Fibroblast of lung (primary cell): ENCODE data around the gene FBXO33. TPM values are rescaled to one million over a fixed set of nuclear protein-coding genes. Genes with fewer than 3 reads are reported as not detected.

Experiments
- DNase-seq, 2 donors: peaks; one replicate each; pipeline versions ENCODE4 v3.0.0 to v3.0.0-alpha.2; 2010; ENCODE audit warnings: low read depth in 2 of 2
- H2AFZ ChIP-seq: 2 replicates; pipeline ENCODE4 v1.5.1; 2012; ENCODE audit warnings: low read length, control low read depth, inconsistent platforms
- H3K27ac ChIP-seq: 2 replicates; pipeline ENCODE4 v1.5.1; 2011; ENCODE audit warnings: low read length, control low read depth; ENCODE audit not compliant: insufficient read depth
- H3K27me3 ChIP-seq: 2 replicates; pipeline ENCODE4 v1.5.1; 2011; ENCODE audit warnings: mild to moderate bottlenecking, low read length; ENCODE audit not compliant: control insufficient read depth, insufficient read depth
- H3K36me3 ChIP-seq: 2 replicates; pipeline ENCODE4 v1.5.1; 2011; ENCODE audit warnings: low read length; ENCODE audit not compliant: control insufficient read depth, insufficient read depth
- H3K4me1 ChIP-seq: 2 replicates; pipeline ENCODE4 v1.5.1; 2011; ENCODE audit warnings: low read length; ENCODE audit not compliant: control insufficient read depth, insufficient read depth; ENCODE audit errors: extremely low read depth
- H3K4me2 ChIP-seq: 2 replicates; pipeline ENCODE4 v1.5.1; 2011; ENCODE audit warnings: low read length, control low read depth; ENCODE audit not compliant: insufficient read depth; ENCODE audit errors: extremely low read depth
- H3K4me3 ChIP-seq, 4 experiments: fragments of 200-600 bp in 1 of 4; sonication (generic) in 1 of 4; replicated peaks in 1 of 4; 2 replicates each; pipeline ENCODE4 v1.5.1; 2011 to 2016; ENCODE audit warnings: low read length in 4 of 4, low read depth in 3 of 4, mild to moderate bottlenecking in 3 of 4, control low read depth in 2 of 4, inconsistent platforms in 1 of 4, mixed read lengths in 1 of 4; ENCODE audit not compliant: insufficient read depth in 1 of 4; ENCODE audit errors: control extremely low read depth in 1 of 4
- H3K79me2 ChIP-seq: 2 replicates; pipeline ENCODE4 v1.5.1; 2012; ENCODE audit warnings: mild to moderate bottlenecking, low read length, inconsistent platforms; ENCODE audit not compliant: control insufficient read depth, insufficient read depth
- H3K9ac ChIP-seq: 2 replicates; pipeline ENCODE4 v1.5.1; 2011; ENCODE audit warnings: mild to moderate bottlenecking, low read length, control low read depth; ENCODE audit not compliant: insufficient read depth
- H3K9me3 ChIP-seq: 2 replicates; pipeline ENCODE4 v1.5.1; 2012; ENCODE audit warnings: low read depth, low read length; ENCODE audit not compliant: control insufficient read depth, insufficient read depth
- H4K20me1 ChIP-seq: 2 replicates; pipeline ENCODE4 v1.5.1; 2011; ENCODE audit warnings: low read length; ENCODE audit not compliant: control insufficient read depth, insufficient read depth; ENCODE audit errors: extremely low read depth
- EZH2 ChIP-seq: IDR thresholded peaks from 2 replicates; pipeline ENCODE4 v1.5.1; 2012; ENCODE audit warnings: low read length, control low read depth, mild to moderate bottlenecking; ENCODE audit errors: missing control alignments
- polyA minus RNA-seq: library from RNA; depleted of rRNA, polyadenylated mRNA; stranded (reverse); fragments of >200 nt; gene quantifications from 2 replicates; pipeline ENCODE4 v1.2.3, GENCODE V29; 2011; ENCODE audit warnings: low replicate concordance
- polyA plus RNA-seq, 2 donors: library from polyadenylated mRNA; depleted of rRNA in 1 of 2; stranded (reverse) in 1 of 2; unstranded in 1 of 2; fragments of >200 nt; gene quantifications; 2 replicates each; pipeline ENCODE4 v1.2.1, GENCODE V29; 2011 to 2012; ENCODE audit warnings: missing spikeins in 1 of 2
- total RNA-seq: library from RNA; depleted of rRNA; stranded (reverse); fragments of >200 nt; gene quantifications from 2 replicates; pipeline ENCODE4 v1.2.1, GENCODE V29; 2014
- TF ChIP-seq, protein P1 (sequence below), 2 donors: IDR thresholded peaks in 1 of 2; conservative IDR thresholded peaks in 1 of 2; 1 replicate in 1 of 2; 2 replicates in 1 of 2; pipeline ENCODE4 v1.5.1; 2011 to 2012; ENCODE audit warnings: low read length in 2 of 2, control low read depth in 1 of 2, inconsistent platforms in 1 of 2, low read depth in 1 of 2, mild to moderate bottlenecking in 1 of 2

Gene FBXO33, protein sequence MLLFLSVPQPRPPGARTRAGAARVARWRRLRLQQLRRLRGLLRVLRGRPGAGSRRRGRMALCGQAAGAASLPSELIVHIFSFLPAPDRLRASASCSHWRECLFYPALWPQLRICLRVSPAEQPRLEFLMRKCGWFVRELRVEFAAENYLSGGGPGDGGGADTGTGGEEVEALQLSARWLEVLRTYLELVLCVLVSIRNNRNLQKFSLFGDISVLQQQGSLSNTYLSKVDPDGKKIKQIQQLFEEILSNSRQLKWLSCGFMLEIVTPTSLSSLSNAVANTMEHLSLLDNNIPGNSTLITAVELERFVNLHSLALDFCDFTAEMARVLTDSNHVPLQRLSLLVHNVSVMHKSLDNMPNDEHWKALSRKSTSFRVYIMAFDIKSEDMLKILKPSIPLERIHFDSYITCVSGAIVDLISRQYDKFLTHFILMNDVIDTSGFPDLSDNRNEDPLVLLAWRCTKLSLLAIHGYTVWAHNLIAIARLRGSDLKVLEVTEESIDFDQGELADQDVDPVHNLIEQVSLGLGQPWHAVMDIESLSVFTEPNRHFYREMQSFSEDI
- total RNA-seq (16.3 and 18.5 TPM in 2 replicates), polyA plus RNA-seq (12.6 and 13.4 TPM in 2 replicates), polyA minus RNA-seq (0.90 and 2.0 TPM in 2 replicates)
- 9.2 and 10.7 TPM in 2 replicates for polyA plus RNA-seq (2012)

DNA sequence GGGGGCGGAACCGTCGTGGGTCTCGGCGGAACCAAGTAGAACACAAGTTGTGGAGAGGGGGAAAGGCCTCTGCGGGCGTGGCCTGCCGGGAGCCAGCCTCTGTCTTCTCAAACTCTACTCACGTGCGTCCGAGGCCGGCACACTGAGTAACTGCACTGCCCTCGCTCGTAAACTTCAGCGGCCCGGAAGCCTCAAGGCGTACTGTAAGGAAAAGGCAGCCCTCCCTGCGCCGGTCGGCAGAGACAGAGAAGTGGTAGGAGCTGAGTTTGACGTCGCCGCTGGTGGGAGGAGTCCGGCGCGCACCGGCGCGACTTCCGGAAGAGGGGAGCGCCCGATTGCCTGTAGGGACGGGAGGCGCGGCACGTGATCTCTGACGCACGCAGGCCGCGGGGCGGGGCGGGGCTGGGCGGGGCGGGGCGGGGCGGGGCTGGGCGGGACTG, at the start of gene FBXO33:
Gene FBXO33, minus strand, starts transcription at position 255 of the 440 bp plus-strand sequence. CDS start 271 bp downstream, outside the sequence.
- H3K36me3 ChIP-seq, result no peaks in the 10 kb centered on the region
- no peaks in the 10 kb centered on the region for H4K20me1 ChIP-seq
- peak within 1 kb of the TSS; percentile 95 for H3K4me2 ChIP-seq
- H2AFZ ChIP-seq, result peak within 1 kb of the TSS; percentile 99
- peak within 1 kb of the TSS; percentile 100 for H3K9ac ChIP-seq
- H3K79me2 ChIP-seq, result peaks cover 33% of the 10 kb centered on the region
- H3K9me3 ChIP-seq, result no peaks in the 10 kb centered on the region
- peak within 1 kb of the TSS; percentile 86 to 95 (median 90) for H3K4me3 ChIP-seq
- peaks cover 2% of the 10 kb centered on the region for H3K4me1 ChIP-seq
- TF ChIP-seq, protein P1, sequence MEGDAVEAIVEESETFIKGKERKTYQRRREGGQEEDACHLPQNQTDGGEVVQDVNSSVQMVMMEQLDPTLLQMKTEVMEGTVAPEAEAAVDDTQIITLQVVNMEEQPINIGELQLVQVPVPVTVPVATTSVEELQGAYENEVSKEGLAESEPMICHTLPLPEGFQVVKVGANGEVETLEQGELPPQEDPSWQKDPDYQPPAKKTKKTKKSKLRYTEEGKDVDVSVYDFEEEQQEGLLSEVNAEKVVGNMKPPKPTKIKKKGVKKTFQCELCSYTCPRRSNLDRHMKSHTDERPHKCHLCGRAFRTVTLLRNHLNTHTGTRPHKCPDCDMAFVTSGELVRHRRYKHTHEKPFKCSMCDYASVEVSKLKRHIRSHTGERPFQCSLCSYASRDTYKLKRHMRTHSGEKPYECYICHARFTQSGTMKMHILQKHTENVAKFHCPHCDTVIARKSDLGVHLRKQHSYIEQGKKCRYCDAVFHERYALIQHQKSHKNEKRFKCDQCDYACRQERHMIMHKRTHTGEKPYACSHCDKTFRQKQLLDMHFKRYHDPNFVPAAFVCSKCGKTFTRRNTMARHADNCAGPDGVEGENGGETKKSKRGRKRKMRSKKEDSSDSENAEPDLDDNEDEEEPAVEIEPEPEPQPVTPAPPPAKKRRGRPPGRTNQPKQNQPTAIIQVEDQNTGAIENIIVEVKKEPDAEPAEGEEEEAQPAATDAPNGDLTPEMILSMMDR (conservative IDR thresholded peaks at IDR 0.05 in 1 of 2, IDR thresholded peaks at IDR 0.05 in 1 of 2; ENCODE audit: low read depth in 1 of 2, low read length in 2 of 2), result no peak
- TF ChIP-seq EZH2, result no peak
- peak; percentile 96 to 97 for DNase-seq
- no peaks in the 10 kb centered on the region for H3K27me3 ChIP-seq
- peak within 1 kb of the TSS; percentile 100 for H3K27ac ChIP-seq

DNA sequence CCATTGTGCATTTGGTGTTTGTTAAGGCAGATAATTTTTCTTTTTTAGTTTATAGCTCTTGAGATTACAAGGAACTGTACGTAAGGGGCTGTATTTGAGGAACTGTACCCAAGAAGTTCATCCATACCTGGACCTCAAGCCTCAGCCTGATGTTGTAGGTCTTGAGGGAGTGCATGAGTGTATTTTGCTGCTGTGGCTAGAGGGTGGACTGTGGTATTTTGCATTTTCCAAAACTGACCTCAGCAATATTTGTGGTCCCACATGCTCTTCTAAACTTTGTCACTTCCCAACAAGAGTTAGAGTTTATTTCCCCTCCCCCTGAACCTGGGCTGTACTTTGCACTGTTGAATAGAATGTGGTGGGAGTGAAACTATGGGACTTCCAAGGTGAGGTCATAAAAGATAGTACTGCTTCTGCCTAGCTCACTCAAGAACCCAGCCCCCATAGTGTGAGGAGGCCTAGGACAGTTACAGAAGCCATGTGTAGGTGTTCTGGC, 42.2 kb upstream of the FBXO33 start:
- no peak overlapping the region for H2AFZ ChIP-seq
- H3K4me2 ChIP-seq, result no peak overlapping the region
- no peaks in the 10 kb centered on the region for H3K79me2 ChIP-seq
- no peaks in the 10 kb centered on the region for H3K9me3 ChIP-seq
- H3K9ac ChIP-seq, result no peak overlapping the region
- H3K4me1 ChIP-seq, result no peaks in the 10 kb centered on the region
- H4K20me1 ChIP-seq, result no peaks in the 10 kb centered on the region
- H3K4me3 ChIP-seq, result no peak overlapping the region
- H3K36me3 ChIP-seq, result no peaks in the 10 kb centered on the region
- peak in 1 of 2 donors; percentile 36 for DNase-seq
- no peak overlapping the region for H3K27ac ChIP-seq
- no peak for TF ChIP-seq EZH2
- TF ChIP-seq, protein P1 (conservative IDR thresholded peaks at IDR 0.05 in 1 of 2, IDR thresholded peaks at IDR 0.05 in 1 of 2; ENCODE audit: low read depth in 1 of 2, low read length in 2 of 2), result no peak
- no peaks in the 10 kb centered on the region for H3K27me3 ChIP-seq

DNA sequence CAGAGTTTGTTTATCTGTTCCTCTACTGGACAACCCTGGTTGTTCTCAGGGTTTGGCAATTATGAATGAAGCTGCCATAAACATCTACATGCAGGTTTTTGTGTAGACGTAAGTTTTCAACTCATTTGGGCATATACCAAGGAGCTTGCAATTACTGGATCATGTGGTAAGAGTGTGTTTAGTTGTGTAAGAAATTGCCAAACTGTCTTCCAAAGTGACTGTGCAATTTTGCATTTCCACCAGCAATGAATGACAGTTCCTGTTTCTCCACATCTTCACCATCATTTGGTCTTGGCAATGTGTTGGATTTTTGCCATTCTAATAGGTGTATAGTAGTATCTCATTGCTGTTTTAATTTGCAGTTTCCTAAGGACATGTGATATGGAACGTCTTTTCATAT, 39.8 kb upstream of the FBXO33 start:
- no peak overlapping the region for H3K9ac ChIP-seq
- no peaks in the 10 kb centered on the region for H3K4me1 ChIP-seq
- H2AFZ ChIP-seq, result no peak overlapping the region
- H3K9me3 ChIP-seq, result no peaks in the 10 kb centered on the region
- H3K27ac ChIP-seq, result no peak overlapping the region
- no peak overlapping the region for H3K4me2 ChIP-seq
- no peaks in the 10 kb centered on the region for H3K79me2 ChIP-seq
- TF ChIP-seq, protein P1 (conservative IDR thresholded peaks at IDR 0.05 in 1 of 2, IDR thresholded peaks at IDR 0.05 in 1 of 2; ENCODE audit: low read depth in 1 of 2, low read length in 2 of 2), result no peak
- TF ChIP-seq EZH2, result no peak
- H3K4me3 ChIP-seq, result no peak overlapping the region
- no peaks in the 10 kb centered on the region for H4K20me1 ChIP-seq
- no peaks in the 10 kb centered on the region for H3K27me3 ChIP-seq
- no peaks in the 10 kb centered on the region for H3K36me3 ChIP-seq
- DNase-seq, result no peak
